ENCODE data around the gene SOX6.

The SOX6 gene

DNA sequence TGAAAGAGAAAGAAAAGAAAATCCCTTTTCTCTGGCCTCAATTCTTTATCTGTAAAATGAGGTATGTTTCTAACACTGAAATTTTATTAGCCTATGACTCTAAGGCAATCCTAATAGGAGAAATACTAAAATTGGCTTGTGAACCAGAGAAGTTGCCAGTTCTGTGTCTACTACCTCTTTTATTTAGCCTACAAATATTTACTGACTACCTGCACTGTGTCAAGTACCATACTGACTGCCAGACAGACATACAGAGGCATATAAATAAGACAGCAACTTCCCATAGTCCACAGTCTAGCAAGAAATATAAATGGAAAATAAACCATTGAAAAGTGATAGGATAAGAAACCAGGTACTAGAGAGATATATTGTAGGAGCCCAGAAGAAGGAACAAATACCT lies 2.4 kb upstream of the SOX6 start:
- no peak for DNase-seq (ENCODE audit: low spot score)
- in situ Hi-C loops (cut with MboI; ENCODE audit: low pct_unique_long_range_greater_than_20kb, low sequenced_read_pairs, unreplicated experiment): no loop called here

DNA sequence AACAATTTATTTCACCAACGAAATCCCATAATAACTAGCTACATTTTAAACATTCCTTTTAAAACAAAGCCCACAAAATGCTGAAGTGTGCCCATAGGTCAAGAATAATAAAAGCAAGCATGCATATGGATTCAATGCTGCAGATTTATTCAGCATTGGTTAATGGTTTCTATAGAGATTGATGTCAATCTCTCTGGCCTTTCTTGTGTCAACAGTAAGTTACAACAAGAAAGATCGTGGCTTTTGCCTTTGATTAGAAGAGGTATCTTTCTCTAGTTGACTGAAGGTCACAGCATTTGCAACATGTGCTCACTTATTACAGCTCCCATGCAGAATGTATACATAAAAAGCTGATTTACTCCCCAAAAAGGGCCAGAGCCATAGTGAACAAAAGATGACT lies 1.4 kb upstream of the SOX6 start:
- in situ Hi-C loops (cut with MboI; ENCODE audit: low pct_unique_long_range_greater_than_20kb, low sequenced_read_pairs, unreplicated experiment): no loop called here
- no peak for DNase-seq (ENCODE audit: low spot score)
- TF ChIP-seq, protein P1, sequence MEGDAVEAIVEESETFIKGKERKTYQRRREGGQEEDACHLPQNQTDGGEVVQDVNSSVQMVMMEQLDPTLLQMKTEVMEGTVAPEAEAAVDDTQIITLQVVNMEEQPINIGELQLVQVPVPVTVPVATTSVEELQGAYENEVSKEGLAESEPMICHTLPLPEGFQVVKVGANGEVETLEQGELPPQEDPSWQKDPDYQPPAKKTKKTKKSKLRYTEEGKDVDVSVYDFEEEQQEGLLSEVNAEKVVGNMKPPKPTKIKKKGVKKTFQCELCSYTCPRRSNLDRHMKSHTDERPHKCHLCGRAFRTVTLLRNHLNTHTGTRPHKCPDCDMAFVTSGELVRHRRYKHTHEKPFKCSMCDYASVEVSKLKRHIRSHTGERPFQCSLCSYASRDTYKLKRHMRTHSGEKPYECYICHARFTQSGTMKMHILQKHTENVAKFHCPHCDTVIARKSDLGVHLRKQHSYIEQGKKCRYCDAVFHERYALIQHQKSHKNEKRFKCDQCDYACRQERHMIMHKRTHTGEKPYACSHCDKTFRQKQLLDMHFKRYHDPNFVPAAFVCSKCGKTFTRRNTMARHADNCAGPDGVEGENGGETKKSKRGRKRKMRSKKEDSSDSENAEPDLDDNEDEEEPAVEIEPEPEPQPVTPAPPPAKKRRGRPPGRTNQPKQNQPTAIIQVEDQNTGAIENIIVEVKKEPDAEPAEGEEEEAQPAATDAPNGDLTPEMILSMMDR (IDR thresholded peaks at IDR 0.05; ENCODE audit: extremely low read depth, insufficient read depth, missing control alignments): no peak

More for the DNA sequence above, 2.4 kb upstream of the SOX6 start:
- TF ChIP-seq, protein P1 (IDR thresholded peaks at IDR 0.05; ENCODE audit: extremely low read depth, insufficient read depth, missing control alignments): no peak

DNA sequence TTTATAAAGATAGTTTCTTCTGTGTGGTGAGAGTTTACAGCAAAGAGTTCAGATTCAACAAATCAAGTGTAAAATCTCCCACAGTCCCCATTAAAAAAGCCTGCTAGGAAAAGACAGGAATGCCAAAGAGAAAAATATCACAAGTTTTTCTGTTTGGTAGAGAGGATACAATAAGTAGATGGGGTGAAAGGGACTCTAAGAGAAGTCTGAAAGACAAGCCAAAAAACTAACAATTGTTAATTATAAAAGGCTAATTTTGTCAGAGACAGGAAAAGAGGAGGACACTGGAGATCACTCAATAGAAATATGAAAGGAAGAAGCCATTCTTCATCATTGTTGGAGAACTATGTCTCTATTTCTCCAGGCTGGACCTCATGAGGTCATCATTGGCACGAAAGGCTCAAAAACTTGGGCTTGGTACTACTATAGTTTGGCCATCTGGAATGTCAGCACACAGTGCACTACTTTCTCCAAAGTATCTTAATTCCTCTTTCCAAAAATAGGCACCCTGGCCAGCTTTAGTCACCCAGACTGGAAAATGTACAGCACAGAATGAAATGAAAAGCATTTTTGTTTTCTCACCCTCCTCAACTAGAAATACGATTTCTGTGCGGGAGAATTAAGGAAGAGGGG lies 531 bp upstream of the SOX6 start:
- DNase-seq (ENCODE audit: low spot score): no peak
- TF ChIP-seq, protein P1 (IDR thresholded peaks at IDR 0.05; ENCODE audit: extremely low read depth, insufficient read depth, missing control alignments): no peak
- in situ Hi-C loops (cut with MboI; ENCODE audit: low pct_unique_long_range_greater_than_20kb, low sequenced_read_pairs, unreplicated experiment): no loop called here

DNA sequence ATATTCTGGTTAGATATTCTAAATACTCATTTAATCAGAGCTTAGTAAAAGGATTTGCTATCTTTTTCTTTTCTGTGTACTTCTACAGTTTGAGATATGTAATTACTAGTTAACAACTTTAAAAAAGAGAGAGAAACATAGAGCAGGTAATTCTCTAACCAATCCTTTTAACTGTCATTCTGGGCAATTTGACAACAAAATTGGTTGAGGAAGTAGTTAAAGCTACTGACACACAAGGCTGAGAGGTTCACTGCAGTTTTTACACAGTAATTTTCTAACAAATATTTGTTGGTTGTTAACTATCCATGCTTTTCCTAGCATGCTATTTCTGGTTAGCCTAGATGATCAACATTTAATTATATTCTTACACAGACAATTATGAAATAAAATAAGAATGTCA lies 3.6 kb downstream of the SOX6 start:
- DNase-seq (ENCODE audit: low spot score): no peak
- in situ Hi-C loops (cut with MboI; ENCODE audit: low pct_unique_long_range_greater_than_20kb, low sequenced_read_pairs, unreplicated experiment): no loop called here
- TF ChIP-seq, protein P1 (IDR thresholded peaks at IDR 0.05; ENCODE audit: extremely low read depth, insufficient read depth, missing control alignments): no peak

DNA sequence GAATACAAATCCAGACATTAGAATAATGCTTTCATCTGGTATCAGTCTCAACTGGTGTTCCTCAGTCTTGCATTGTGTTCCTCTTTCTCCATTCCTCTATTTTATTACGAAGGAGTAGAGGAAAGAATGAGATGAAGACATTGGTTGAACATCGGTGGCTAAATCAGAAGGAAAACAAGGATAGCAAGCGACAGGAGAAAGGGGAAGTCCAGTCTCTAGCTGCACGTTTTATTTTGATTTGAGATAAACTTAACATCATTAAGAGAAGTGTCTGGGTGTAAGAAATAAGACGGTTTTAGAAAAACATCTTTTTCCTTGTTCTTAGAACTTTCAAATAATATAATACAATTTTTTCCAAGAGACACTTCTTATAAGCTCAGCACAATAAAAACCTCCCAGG lies 6.2 kb downstream of the SOX6 start:
- in situ Hi-C loops (cut with MboI; ENCODE audit: low pct_unique_long_range_greater_than_20kb, low sequenced_read_pairs, unreplicated experiment): no loop called here
- no peak for DNase-seq (ENCODE audit: low spot score)
- TF ChIP-seq, protein P1 (IDR thresholded peaks at IDR 0.05; ENCODE audit: extremely low read depth, insufficient read depth, missing control alignments): no peak

DNA sequence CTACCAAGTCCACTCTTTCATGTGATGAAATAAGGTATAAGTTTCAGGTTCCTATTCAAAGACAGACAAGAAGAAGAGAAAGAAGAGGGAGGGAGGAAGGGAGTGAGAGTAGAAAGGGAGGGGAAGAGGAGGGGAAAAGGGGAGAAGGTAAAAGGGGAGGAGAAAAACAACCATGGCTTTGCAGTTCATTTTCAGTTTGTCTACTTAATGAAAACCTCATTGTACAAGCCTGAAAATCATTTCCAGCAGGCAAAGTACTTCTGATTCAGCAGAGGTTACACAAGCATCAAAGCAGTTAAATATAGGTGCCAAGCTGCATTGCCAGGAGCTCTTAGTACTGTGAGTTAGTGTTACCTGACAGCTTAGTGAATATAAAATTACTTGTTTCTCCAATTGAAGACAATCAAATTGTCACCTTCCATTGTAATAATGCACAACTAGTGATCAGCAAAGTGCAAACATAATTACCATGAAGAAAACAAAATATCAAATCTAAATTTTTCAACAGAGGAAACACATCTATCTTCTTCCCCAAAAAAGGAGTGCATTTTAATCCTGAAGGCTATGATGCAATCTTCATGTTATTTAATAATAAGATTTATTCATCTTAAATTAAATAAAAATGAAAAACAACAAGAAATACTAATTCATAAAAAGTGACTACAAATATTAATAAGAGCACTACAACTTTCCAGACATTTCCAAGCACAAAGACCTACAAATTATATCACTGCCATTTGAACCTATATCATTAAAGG lies 8.2 kb downstream of the SOX6 start:
- in situ Hi-C loops (cut with MboI; ENCODE audit: low pct_unique_long_range_greater_than_20kb, low sequenced_read_pairs, unreplicated experiment): no loop called here
- DNase-seq (ENCODE audit: low spot score): no peak
- TF ChIP-seq, protein P1 (IDR thresholded peaks at IDR 0.05; ENCODE audit: extremely low read depth, insufficient read depth, missing control alignments): no peak

Data from GM13977 (cell line).